Tibial nerve (tissue), 4 donors: ENCODE measurements around the gene CLCN2. TPM values are rescaled to one million over a fixed set of nuclear protein-coding genes. Genes with fewer than 3 reads are reported as not detected.

ENCODE experiments used
- DNase-seq, 2 donors: peaks; one replicate each; pipeline ENCODE4 v3.0.0-alpha.2; 2019; ENCODE audit warnings: low spot score in 2 of 2
- H3K27ac ChIP-seq, 4 donors: fragments of 200-600 bp; sonication (generic) in 3 of 4; one replicate each; pipeline ENCODE4 v1.5.1; 2017 to 2019; ENCODE audit warnings: mild to moderate bottlenecking in 1 of 4
- H3K27me3 ChIP-seq, 2 donors: fragments of 200-600 bp; sonication (generic) in 1 of 2; one replicate each; pipeline versions ENCODE4 v1.5.1 to v1.6.0; 2017 to 2019
- H3K36me3 ChIP-seq, 3 donors: fragments of 200-600 bp; sonication (generic); one replicate each; pipeline ENCODE4 v1.5.1; 2018 to 2019
- H3K4me1 ChIP-seq, 4 donors: fragments of 200-600 bp; sonication (generic) in 3 of 4; one replicate each; pipeline ENCODE4 v1.5.1; 2017 to 2019
- H3K4me3 ChIP-seq, 4 donors: fragments of 200-600 bp; sonication (generic) in 3 of 4; one replicate each; pipeline ENCODE4 v1.5.1; 2017 to 2019; ENCODE audit warnings: mild to moderate bottlenecking in 1 of 4, moderate library complexity in 1 of 4
- H3K9me3 ChIP-seq, 4 donors: fragments of 200-600 bp; sonication (generic) in 3 of 4; one replicate each; pipeline ENCODE4 v1.5.1; 2017 to 2019
- EP300 ChIP-seq, 2 donors: sonication (generic); formaldehyde crosslinking; IDR thresholded peaks; one replicate each; pipeline ENCODE4 v1.6.1; 2017; ENCODE audit warnings: antibody characterized with exemption in 2 of 2, mild to moderate bottlenecking in 1 of 2
- POLR2A ChIP-seq, 2 donors: fragments of 450-650 bp; IDR thresholded peaks; one replicate each; pipeline ENCODE4 v1.6.1; 2017; ENCODE audit warnings: antibody characterized with exemption in 2 of 2, mild to moderate bottlenecking in 2 of 2, moderate library complexity in 2 of 2
- WGBS, 2 donors: methylation state at CpG; one replicate each; pipeline ENCODE4 v1.1.5; 2018; 5-methylcytosine and 5-hydroxymethylcytosine counted together
- total RNA-seq, 4 donors: library from RNA; depleted of rRNA; stranded (reverse); fragments of >200 nt; gene quantifications; one replicate each; pipeline ENCODE4 v1.1.0, GENCODE V29; 2016
- TF ChIP-seq, protein P1 (sequence below), 5 experiments: fragments of 200-600 bp in 3 of 5; fragments of 450-650 bp in 2 of 5; sonication (generic) in 3 of 5; IDR thresholded peaks; one replicate each; pipeline ENCODE4 v1.5.1; 2016 to 2019; ENCODE audit warnings: antibody characterized with exemption in 5 of 5, mild to moderate bottlenecking in 3 of 5, moderate library complexity in 2 of 5

Gene CLCN2
- total RNA-seq, 4 donors from 2014 or later, result 51.3 to 86.3 (median 54.9) TPM

DNA sequence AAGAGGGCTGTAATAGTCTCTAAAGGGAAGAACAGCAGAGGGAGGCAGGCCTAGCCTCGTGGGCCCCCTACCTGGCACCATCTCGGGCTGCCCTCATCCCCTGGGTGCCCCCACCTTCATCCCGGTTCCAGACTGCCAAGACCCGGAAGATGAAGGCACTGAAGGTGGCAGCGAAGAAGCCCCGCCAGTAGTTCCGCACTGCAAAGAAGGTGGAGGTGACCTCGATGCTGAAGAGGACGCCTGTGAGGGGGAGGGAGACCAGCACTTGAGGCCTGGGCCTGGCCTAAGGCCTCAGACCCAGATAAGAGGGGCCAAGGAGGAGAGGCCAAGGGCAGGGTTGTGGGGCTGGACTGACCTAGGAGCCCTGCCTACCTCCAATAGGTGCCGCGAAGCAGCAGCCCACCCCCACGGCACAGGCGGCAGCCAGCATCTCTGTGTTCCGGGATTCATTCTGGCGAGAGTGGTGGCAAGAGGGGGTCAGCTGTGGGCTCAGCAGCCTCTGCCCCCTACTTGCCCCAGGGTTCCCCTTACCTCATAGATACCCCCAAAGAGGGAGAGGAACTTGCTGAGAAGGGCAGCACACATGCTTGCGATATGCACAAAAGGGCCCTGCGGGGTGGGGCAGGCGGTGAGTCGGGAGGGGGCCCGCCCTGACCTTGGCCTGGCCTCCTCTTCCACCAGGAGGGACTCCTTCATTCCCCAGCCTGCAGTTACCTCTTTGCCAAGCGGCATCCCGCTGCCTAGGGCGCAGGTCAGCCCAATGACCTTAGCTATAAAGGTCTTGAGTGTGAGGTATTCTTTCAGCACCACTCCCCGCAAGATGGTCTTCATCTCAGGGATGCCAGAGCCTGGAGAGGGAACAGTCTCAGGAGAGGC, 3.9 kb downstream of the CLCN2 start:
- Histone ChIP-seq H3K27me3 (no peaks in the 10 kb centered on the region), H3K36me3 (peaks cover 0 to 60% (median 0%) of the 10 kb centered on the region in 3 donors), H3K4me1 (peaks cover 0 to 65% (median 17%) of the 10 kb centered on the region in 4 donors), H3K4me3 (no peak overlapping the region), H3K9me3 (no peaks in the 10 kb centered on the region), H3K27ac (peak overlapping the region in 2 of 4 donors; percentile 92 to 100)
- no peak for DNase-seq
- WGBS, 2 donors, result 87 to 89% methylated on average over 7 to 24 of the region's 24 CpGs
- no peak for TF ChIP-seq EP300 (IDR thresholded peaks at IDR 0.05)

DNA sequence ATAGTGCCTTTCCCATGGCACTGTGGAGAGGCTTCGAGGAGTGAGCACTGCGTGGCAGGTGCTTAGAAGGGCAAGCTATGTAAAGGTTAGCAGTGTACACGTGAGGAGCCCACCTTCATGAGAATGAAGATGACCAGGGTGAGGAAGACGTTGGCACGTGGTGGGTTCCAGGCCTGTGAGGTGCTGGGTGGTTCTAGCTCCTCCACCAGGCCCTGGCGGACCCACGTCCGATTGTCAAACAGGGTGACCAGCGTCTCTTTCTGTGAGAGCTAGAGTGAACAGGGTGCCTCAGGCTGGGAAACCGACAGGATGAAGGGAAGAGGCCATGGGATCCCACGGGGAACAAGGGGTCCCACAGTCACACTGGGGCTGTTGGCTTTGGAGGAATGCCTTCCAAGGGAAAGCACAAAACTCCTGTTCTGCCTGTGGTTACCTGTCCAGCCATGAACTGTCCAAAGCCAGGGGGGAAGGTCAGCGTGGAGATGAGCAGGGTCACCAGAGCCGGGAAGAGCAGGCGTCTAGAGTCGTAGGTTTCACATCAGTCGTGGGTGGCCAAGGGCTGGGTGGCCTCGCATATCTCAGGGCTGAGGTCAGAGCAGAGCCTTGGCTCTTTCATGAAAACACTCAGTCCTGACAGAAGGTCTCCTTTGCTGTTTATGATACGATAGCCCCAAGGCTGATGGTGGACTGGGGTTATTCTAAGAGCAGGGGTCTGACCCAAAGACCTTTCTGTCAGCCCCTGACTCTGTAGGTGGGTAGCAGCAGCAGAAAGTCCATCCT, 6.0 kb downstream of the CLCN2 start:
- DNase-seq, result no peak
- Histone ChIP-seq H3K36me3 (peaks cover 0 to 64% (median 0%) of the 10 kb centered on the region in 3 donors), H3K9me3 (no peaks in the 10 kb centered on the region), H3K4me1 (peaks cover 0 to 79% (median 25%) of the 10 kb centered on the region in 4 donors), H3K27ac (peak overlapping the region in 3 of 4 donors; percentile 15 to 73 (median 55)), H3K4me3 (no peak overlapping the region), H3K27me3 (no peaks in the 10 kb centered on the region)
- WGBS, 2 donors, result 58% methylated on average over 18 of the region's 18 CpGs
- TF ChIP-seq EP300 (IDR thresholded peaks at IDR 0.05) (peak in 1 of 2 donors; percentile 3), POLR2A (IDR thresholded peaks at IDR 0.05) (no peak)
- TF ChIP-seq, protein P1, sequence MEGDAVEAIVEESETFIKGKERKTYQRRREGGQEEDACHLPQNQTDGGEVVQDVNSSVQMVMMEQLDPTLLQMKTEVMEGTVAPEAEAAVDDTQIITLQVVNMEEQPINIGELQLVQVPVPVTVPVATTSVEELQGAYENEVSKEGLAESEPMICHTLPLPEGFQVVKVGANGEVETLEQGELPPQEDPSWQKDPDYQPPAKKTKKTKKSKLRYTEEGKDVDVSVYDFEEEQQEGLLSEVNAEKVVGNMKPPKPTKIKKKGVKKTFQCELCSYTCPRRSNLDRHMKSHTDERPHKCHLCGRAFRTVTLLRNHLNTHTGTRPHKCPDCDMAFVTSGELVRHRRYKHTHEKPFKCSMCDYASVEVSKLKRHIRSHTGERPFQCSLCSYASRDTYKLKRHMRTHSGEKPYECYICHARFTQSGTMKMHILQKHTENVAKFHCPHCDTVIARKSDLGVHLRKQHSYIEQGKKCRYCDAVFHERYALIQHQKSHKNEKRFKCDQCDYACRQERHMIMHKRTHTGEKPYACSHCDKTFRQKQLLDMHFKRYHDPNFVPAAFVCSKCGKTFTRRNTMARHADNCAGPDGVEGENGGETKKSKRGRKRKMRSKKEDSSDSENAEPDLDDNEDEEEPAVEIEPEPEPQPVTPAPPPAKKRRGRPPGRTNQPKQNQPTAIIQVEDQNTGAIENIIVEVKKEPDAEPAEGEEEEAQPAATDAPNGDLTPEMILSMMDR (IDR thresholded peaks at IDR 0.05), result no peak

DNA sequence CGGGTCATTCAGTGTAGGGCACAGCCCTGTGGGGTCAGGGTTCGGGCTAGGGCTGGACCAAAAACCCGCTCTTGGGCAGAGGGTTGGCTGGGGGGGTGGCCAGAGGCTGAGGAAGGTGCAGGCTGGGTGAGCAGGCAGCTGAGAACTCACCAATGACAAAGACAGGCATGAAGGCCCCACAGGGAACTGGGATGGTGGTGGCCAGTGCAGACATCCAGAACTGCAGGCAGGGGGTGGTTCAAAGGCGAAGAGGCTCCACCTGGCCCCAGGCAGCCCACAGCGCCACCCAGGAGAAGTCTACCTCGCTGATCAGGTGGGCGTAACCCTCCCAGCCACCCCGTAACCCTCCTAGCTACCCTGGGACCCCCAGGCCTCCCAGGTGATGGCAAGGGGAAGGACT, 6.7 kb downstream of the CLCN2 start:
- Histone ChIP-seq H3K4me3 (no peak overlapping the region), H3K27ac (peak overlapping the region in 2 of 4 donors; percentile 55 to 73), H3K9me3 (no peaks in the 10 kb centered on the region), H3K27me3 (no peaks in the 10 kb centered on the region), H3K36me3 (peaks cover 0 to 64% (median 0%) of the 10 kb centered on the region in 3 donors), H3K4me1 (peaks cover 0 to 79% (median 20%) of the 10 kb centered on the region in 4 donors)
- no peak for DNase-seq
- WGBS, 2 donors, result 75% methylated on average over 8 of the region's 8 CpGs
- no peak for TF ChIP-seq POLR2A (IDR thresholded peaks at IDR 0.05)
- TF ChIP-seq, protein P1 (IDR thresholded peaks at IDR 0.05), result no peak

DNA sequence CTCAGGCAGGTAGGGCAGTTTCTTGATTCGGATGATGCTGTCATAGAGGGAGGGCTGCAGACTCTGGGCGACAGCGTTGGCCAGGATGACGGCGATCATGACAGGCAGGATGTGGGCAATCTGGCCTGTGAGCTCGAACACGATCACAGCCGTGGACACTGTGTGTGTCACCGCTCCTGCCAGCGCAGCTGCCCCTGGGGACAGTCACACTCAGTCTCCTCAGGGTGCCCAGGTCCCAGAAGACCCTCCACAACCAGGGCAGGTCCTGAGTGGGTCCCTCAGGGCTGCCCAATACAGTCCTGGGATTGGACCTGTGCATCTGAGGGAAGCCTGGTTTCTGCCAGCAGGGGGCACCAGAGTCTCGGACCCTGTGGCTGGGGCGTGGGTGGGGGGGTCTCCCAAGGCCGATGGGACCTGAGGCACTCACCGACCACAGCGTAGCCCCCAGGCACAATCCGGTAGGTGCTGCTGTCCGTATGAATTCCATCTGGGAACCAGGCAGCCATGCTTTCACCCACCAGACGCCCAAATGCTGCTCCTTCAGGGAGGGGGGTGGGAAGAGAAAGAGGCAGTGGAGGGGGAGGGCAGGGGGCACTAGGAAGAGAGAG, 7.2 kb downstream of the CLCN2 start:
- H3K36me3 ChIP-seq, result peaks cover 0 to 64% (median 0%) of the 10 kb centered on the region in 3 donors
- TF ChIP-seq, protein P1 (IDR thresholded peaks at IDR 0.05), result peak; percentile 56 to 75 (median 66)
- no peak for TF ChIP-seq POLR2A (IDR thresholded peaks at IDR 0.05)
- WGBS, 2 donors, result 45 to 54% methylated on average over 8 to 13 of the region's 18 CpGs
- H3K27ac ChIP-seq, result peak overlapping the region in 2 of 4 donors; percentile 34 to 73
- H3K9me3 ChIP-seq, result no peaks in the 10 kb centered on the region
- peak in 1 of 2 donors; percentile 50 for DNase-seq
- peaks cover 0 to 76% (median 17%) of the 10 kb centered on the region in 4 donors for H3K4me1 ChIP-seq
- H3K4me3 ChIP-seq, result no peak overlapping the region
- H3K27me3 ChIP-seq, result no peaks in the 10 kb centered on the region

DNA sequence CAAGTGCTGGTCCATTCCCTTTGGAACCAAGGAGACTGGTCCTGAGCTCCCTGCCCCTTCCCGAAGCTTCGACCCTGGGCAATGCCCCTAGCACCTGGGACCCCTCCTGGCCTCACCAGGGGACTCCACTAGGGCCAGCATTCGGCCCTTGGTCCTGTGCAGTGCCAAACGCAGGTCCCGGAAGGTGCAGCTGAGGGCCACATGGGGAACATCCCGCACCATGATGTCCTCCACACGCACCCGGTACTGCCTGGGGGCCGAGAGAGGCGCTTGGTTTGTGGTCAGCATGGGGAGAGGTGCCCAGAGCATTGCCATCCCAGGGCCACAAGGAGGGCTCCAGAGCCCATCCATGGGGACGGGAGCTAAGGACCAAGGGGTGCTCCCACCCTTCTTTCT, 7.9 kb downstream of the CLCN2 start:
- Histone ChIP-seq H3K27me3 (no peaks in the 10 kb centered on the region), H3K4me3 (no peak overlapping the region), H3K9me3 (no peaks in the 10 kb centered on the region), H3K36me3 (peaks cover 0 to 61% (median 0%) of the 10 kb centered on the region in 3 donors), H3K27ac (peak overlapping the region in 2 of 4 donors; percentile 73 to 76), H3K4me1 (peaks cover 0 to 69% (median 17%) of the 10 kb centered on the region in 4 donors)
- 88 to 95% methylated on average over 6 to 11 of the region's 11 CpGs for WGBS, 2 donors
- no peak for DNase-seq
- TF ChIP-seq POLR2A (IDR thresholded peaks at IDR 0.05), result no peak
- no peak for TF ChIP-seq EP300 (IDR thresholded peaks at IDR 0.05)
- TF ChIP-seq, protein P1 (IDR thresholded peaks at IDR 0.05), result no peak
